GM10266 (cell line): ENCODE results near the gene PRMT5.

ENCODE experiments used
- DNase-seq: peaks from one replicate; pipeline ENCODE4 v3.0.0; 2012; ENCODE audit errors: extremely low spot score
- TF ChIP-seq, protein P1 (sequence below): IDR thresholded peaks from 2 replicates; pipeline ENCODE4 v1.5.1; 2012; ENCODE audit warnings: mild to moderate bottlenecking, low read depth; ENCODE audit not compliant: control insufficient read depth, insufficient read depth; ENCODE audit errors: missing control alignments

PRMT5 gene

DNA sequence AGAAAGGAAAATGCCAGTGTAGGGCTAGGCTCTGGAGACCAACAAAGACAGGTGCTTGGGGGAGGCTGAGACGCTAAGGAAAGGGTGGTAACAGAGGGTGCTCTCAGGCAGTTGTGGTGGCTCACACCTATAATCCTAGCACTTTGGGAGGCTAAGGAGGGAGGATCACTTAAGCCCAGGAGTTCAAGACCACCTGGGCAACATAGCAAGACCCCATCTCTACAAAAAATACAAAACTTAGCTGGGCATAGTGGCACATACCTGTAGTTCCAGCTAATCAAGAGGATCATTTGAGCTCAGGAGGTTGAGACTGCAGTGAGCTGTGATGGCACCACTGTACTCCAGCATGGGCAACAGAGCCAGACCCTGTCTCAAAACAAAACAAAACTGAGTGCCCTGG, 33.8 kb downstream of the PRMT5 start:
- DNase-seq = no peak
- TF ChIP-seq, protein P1, sequence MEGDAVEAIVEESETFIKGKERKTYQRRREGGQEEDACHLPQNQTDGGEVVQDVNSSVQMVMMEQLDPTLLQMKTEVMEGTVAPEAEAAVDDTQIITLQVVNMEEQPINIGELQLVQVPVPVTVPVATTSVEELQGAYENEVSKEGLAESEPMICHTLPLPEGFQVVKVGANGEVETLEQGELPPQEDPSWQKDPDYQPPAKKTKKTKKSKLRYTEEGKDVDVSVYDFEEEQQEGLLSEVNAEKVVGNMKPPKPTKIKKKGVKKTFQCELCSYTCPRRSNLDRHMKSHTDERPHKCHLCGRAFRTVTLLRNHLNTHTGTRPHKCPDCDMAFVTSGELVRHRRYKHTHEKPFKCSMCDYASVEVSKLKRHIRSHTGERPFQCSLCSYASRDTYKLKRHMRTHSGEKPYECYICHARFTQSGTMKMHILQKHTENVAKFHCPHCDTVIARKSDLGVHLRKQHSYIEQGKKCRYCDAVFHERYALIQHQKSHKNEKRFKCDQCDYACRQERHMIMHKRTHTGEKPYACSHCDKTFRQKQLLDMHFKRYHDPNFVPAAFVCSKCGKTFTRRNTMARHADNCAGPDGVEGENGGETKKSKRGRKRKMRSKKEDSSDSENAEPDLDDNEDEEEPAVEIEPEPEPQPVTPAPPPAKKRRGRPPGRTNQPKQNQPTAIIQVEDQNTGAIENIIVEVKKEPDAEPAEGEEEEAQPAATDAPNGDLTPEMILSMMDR = no peak

DNA sequence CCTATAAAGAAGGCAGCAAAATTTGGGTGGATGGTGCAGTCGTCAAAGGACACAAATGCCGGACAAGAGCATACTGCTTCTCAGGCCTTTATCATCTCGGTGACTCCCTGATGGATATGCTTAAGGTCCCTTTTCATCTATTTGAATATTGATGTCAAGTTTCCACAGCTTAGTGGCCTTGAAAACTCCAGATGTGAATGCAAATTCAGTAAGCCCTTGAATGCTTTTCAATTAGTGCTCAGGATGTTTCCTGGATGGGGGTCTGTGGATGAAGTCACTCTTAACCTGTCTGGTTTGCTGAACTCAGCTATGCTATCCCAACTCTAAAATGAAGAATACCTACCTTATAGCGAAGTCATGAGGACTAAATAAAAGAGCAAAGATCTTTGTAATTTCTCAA, 35.5 kb downstream of the PRMT5 start:
- no peak for DNase-seq
- TF ChIP-seq, protein P1 = no peak

DNA sequence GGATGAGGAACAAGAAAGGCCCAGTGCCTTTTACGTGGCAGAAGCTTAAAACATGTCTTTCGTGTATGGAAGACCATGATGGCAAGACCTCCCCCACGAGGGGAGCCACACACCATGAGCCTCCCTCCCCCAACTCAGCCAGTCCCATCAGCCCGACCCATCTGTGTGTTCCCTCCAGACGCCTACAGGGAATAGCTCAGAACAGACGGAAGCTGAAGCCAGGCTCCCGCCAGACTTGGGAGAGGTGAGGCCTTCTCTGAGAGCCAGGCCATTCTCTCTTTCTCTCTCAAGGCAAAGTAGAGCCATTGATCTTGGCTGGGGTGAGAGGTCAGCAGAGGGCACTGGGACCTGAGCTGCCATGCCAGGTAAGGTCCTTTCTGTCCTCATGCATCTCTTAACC, 36.7 kb downstream of the PRMT5 start:
- TF ChIP-seq, protein P1 = no peak

DNA sequence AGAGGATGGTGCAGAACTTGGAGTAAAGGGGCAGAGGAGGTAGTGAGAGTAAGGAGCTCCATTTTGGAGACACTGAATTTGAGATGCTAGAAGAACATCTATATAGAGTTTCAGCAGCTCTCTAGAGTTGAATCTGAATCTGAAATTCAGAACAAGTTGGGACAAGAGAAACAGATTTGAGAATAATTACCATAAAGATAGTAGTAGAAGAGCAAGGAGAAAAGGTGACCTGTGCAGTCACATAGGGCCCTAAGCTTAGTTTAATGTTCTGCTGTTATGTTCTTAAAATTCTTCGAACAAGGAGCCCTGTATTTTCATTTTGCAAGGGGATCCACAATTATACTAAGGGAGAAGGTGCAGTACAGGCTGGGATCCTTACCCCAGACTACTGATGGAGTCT, 38.8 kb downstream of the PRMT5 start:
- no peak for DNase-seq
- TF ChIP-seq, protein P1 = no peak

More for the DNA sequence above, 36.7 kb downstream of the PRMT5 start:
- DNase-seq = no peak

DNA sequence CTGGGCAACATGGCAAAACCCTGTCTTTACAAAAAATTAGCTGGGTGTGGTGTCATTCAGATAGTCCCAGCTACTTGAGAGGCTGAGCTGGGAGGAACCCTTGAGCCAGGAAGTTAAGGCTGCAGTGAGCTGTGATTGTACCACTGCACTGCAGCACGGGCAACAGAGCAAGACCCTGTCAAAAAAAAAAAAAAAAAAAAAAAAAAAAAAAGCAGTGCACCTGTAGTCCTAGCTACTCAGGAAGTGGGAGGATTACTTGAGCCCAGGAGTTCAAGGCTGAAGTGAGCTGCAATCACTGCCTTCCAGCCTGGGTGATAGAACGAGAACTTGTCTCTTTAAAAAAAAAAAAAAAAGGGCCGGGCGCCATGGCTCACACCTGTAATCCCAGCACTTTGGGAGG, 40.5 kb downstream of the PRMT5 start:
- DNase-seq = no peak
- TF ChIP-seq, protein P1 = no peak

DNA sequence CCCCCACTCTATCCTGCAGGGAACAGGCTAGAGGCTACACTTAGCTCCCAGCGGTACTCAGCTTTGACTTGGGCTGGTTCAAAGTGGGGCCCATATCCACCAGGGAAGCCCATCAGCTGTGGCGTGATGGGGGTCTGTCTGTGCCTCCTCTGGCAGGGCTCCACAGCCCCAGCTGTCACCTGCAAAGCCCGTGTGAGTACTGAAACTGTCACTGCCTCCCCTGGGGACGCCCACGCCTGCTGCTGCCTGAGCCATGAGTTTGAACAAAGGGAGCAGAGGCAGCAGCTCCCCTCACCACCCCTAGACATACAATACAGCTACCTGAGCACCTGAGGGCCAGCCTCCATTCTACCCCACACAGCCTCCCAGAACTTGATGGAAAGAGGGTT, 41.2 kb downstream of the PRMT5 start:
- DNase-seq = peak; percentile 67
- TF ChIP-seq, protein P1 = no peak

DNA sequence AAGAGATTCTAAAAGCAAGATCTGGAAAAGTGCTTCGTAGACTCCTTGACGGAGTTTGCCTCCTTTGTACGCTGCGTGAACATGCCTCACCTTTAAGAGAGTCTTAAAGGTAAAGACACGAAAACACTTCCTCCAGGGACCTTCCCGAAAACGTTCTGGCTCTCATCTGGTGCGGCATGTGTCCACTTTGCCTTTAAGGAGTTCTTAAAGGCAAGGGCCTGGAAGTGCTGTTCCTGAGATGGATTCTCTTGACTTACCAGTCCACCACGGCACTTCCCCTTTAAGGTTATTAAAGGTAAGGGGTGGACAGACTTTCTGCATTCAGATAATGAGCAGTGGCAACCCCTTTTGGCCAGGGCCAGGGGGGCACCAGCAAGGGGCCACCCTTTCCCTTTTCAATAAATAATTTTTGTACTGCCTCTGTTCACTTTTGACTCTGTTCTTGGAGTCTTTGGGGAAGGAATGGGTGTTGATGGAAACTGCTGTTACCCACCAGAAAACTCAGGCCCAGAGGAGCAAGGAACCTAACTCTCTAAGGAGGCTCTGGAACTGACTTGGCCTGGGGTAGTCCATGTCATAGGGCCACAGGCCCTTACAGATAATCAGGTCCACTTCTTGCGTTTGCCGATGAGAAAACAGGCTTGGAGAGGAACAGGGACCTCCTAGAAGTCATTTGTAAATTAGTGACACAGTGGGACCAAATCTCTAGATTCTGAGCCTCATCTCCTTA, 41.8 kb downstream of the PRMT5 start:
- TF ChIP-seq, protein P1 = no peak
- DNase-seq = peak; percentile 78
